ENCODE measurements around the gene NUDCD3. TPM values are rescaled to one million over a fixed set of nuclear protein-coding genes. Genes with fewer than 3 reads are reported as not detected.
"Not testable (repeated sequence)": the region's sequence is repeated elsewhere in the genome, so short reads cannot be mapped to it uniquely, and the experiment has no call there.

Gene NUDCD3
- total and polyA plus RNA-seq, 7 donors: 34.6 to 140 (median 97.7) TPM

- no peak for TF ChIP-seq CTCF (IDR thresholded peaks at IDR 0.05)
- DNase-seq: no peak
- 77 to 88% (median 79%) methylated on average over 7 of the region's 7 CpGs for WGBS, 3 donors
- no peak overlapping the region for H3K4me3 ChIP-seq
- no peaks in the 10 kb centered on the region for H3K9me3 ChIP-seq
- ATAC-seq: no peak
- no peak overlapping the region for H3K27ac ChIP-seq
- no peaks in the 10 kb centered on the region for H3K4me1 ChIP-seq
- intact Hi-C loops (cut with DNase I): loop anchor here in 1 of 2 donors (5.0 kb wide), 1 partner anchor 45 kb away; no protein-coding TSS in a partner anchor
- H3K36me3 ChIP-seq (ENCODE audit: insufficient read depth in 1 of 2, low read depth in 1 of 2): no peaks in the 10 kb centered on the region
- no peaks in the 10 kb centered on the region for H3K27me3 ChIP-seq (ENCODE audit: insufficient read depth in 3 of 3, low read length in 2 of 3)
Measured at GRCh38 chr7:44512736-44513135, 22.3 kb upstream of the NUDCD3 start.

- Histone ChIP-seq H3K27me3 (ENCODE audit: insufficient read depth in 3 of 3, low read length in 2 of 3) (no peaks in the 10 kb centered on the region), H3K9me3 (no peaks in the 10 kb centered on the region), H3K36me3 (ENCODE audit: insufficient read depth in 1 of 2, low read depth in 1 of 2) (no peaks in the 10 kb centered on the region), H3K4me3 (no peak overlapping the region), H3K4me1 (no peaks in the 10 kb centered on the region), H3K27ac (no peak overlapping the region)
- ATAC-seq (no peak), DNase-seq (no peak)
- no peak for TF ChIP-seq CTCF (IDR thresholded peaks at IDR 0.05)
- intact Hi-C loops (cut with DNase I): loop anchor here in 1 of 2 donors (5.0 kb wide), 1 partner anchor 45 kb away; no protein-coding TSS in a partner anchor
- WGBS, 3 donors: 49 to 55% (median 50%) methylated on average over 4 of the region's 4 CpGs
Measured at GRCh38 chr7:44511863-44512468, 21.5 kb upstream of the NUDCD3 start.

GRCh38 chr7:44511236-44511635, 20.8 kb upstream of the NUDCD3 start:
- no peak for TF ChIP-seq CTCF (IDR thresholded peaks at IDR 0.05)
- H3K27me3 ChIP-seq (ENCODE audit: insufficient read depth in 3 of 3, low read length in 2 of 3): no peaks in the 10 kb centered on the region
- ATAC-seq (no peak), DNase-seq (no peak)
- H3K36me3 ChIP-seq (ENCODE audit: insufficient read depth in 1 of 2, low read depth in 1 of 2): no peaks in the 10 kb centered on the region
- H3K27ac ChIP-seq: no peak overlapping the region
- no peak overlapping the region for H3K4me3 ChIP-seq
- intact Hi-C loops (cut with DNase I): loop anchor here in 1 of 2 donors (5.0 kb wide), 1 partner anchor 46 kb away; no protein-coding TSS in a partner anchor
- 83 to 93% (median 88%) methylated on average over 1 of the region's 1 CpG for WGBS, 3 donors
- no peaks in the 10 kb centered on the region for H3K4me1 ChIP-seq
- H3K9me3 ChIP-seq: no peaks in the 10 kb centered on the region

- intact Hi-C loops (cut with DNase I): no loop called here
- Histone ChIP-seq H3K27ac (no peak overlapping the region), H3K27me3 (ENCODE audit: insufficient read depth in 3 of 3, low read length in 2 of 3) (no peaks in the 10 kb centered on the region), H3K4me3 (no peak overlapping the region), H3K36me3 (ENCODE audit: insufficient read depth in 1 of 2, low read depth in 1 of 2) (no peaks in the 10 kb centered on the region), H3K4me1 (no peaks in the 10 kb centered on the region), H3K9me3 (no peaks in the 10 kb centered on the region)
- WGBS, 3 donors: 43 to 67% (median 56%) methylated on average over 2 of the region's 2 CpGs
- no peak for TF ChIP-seq CTCF (IDR thresholded peaks at IDR 0.05)
- no peak for ATAC-seq
- DNase-seq: no peak
Measured at GRCh38 chr7:44508328-44509030, 18.0 kb upstream of the NUDCD3 start.

GRCh38 chr7:44506592-44507288, 16.3 kb upstream of the NUDCD3 start:
- H3K9me3 ChIP-seq; intact Hi-C loops (cut with DNase I); DNase-seq; H3K27ac ChIP-seq; ATAC-seq; H3K4me3 ChIP-seq; H3K27me3 ChIP-seq (ENCODE audit: insufficient read depth in 3 of 3, low read length in 2 of 3); H3K36me3 ChIP-seq (ENCODE audit: insufficient read depth in 1 of 2, low read depth in 1 of 2); H3K4me1 ChIP-seq: not testable (repeated sequence)
- WGBS, 3 donors: 69 to 70% (median 69%) methylated on average over 3 of the region's 3 CpGs

All from psoas muscle (tissue), 8 donors.